ENCODE measurements around the gene FCGR1A.
A peak's percentile ranks its signal among the peaks of the same experiment; 100 is the strongest.
"Not testable (repeated sequence)": the region's sequence is repeated elsewhere in the genome, so short reads cannot be mapped to it uniquely, and the experiment has no call there.

The FCGR1A gene

GRCh38 chr1:149782600-149782999, at the start of gene FCGR1A:
Gene FCGR1A, plus strand, starts transcription at chr1:149782694. Its CDS starts 50 bp downstream, at chr1:149782744.
- DNase-seq = not testable (repeated sequence)
- peak; percentile 72 for ATAC-seq

- ATAC-seq, DNase-seq: not testable (repeated sequence)
Measured at GRCh38 chr1:149732781-149733180, 49.7 kb upstream of the FCGR1A start.

GRCh38 chr1:149734692-149735091, 47.8 kb upstream of the FCGR1A start:
- not testable (repeated sequence) for ATAC-seq, DNase-seq

- DNase-seq (peak; percentile 38), ATAC-seq (peak; percentile 73)
Measured at GRCh38 chr1:149740148-149740581, 42.3 kb upstream of the FCGR1A start.

- ATAC-seq = not testable (repeated sequence)
Measured at GRCh38 chr1:149740590-149741230, 41.8 kb upstream of the FCGR1A start.

GRCh38 chr1:149741914-149742313, 40.6 kb upstream of the FCGR1A start:
- not testable (repeated sequence) for ATAC-seq, DNase-seq

More at GRCh38 chr1:149740590-149741230, 41.8 kb upstream of the FCGR1A start:
- DNase-seq = not testable (repeated sequence)

GRCh38 chr1:149746463-149747356, 35.8 kb upstream of the FCGR1A start:
- DNase-seq, ATAC-seq: not testable (repeated sequence)

GRCh38 chr1:149747359-149748143, 34.9 kb upstream of the FCGR1A start:
- not testable (repeated sequence) for DNase-seq
- ATAC-seq = peak; percentile 57

GRCh38 chr1:149748144-149748500, 34.4 kb upstream of the FCGR1A start:
- not testable (repeated sequence) for DNase-seq

GRCh38 chr1:149750562-149750961, 31.9 kb upstream of the FCGR1A start:
- ATAC-seq, DNase-seq: not testable (repeated sequence)

More at GRCh38 chr1:149748144-149748500, 34.4 kb upstream of the FCGR1A start:
- ATAC-seq = not testable (repeated sequence)

GRCh38 chr1:149752186-149752585, 30.3 kb upstream of the FCGR1A start:
- not testable (repeated sequence) for ATAC-seq, DNase-seq

- DNase-seq, ATAC-seq: not testable (repeated sequence)
Measured at GRCh38 chr1:149753466-149753865, 29.0 kb upstream of the FCGR1A start.

GRCh38 chr1:149755294-149755693, 27.2 kb upstream of the FCGR1A start:
- not testable (repeated sequence) for ATAC-seq, DNase-seq

- ATAC-seq, DNase-seq: not testable (repeated sequence)
Measured at GRCh38 chr1:149762294-149762693, 20.2 kb upstream of the FCGR1A start.

GRCh38 chr1:149764087-149764800, 18.2 kb upstream of the FCGR1A start:
- ATAC-seq = not testable (repeated sequence)

GRCh38 chr1:149766241-149766640, 16.3 kb upstream of the FCGR1A start:
- not testable (repeated sequence) for ATAC-seq, DNase-seq

More at GRCh38 chr1:149764087-149764800, 18.2 kb upstream of the FCGR1A start:
- not testable (repeated sequence) for DNase-seq

- DNase-seq, ATAC-seq: not testable (repeated sequence)
Measured at GRCh38 chr1:149769216-149769615, 13.3 kb upstream of the FCGR1A start.

- ATAC-seq, DNase-seq: not testable (repeated sequence)
Measured at GRCh38 chr1:149770661-149771060, 11.8 kb upstream of the FCGR1A start.

GRCh38 chr1:149771653-149772425, 10.7 kb upstream of the FCGR1A start:
- ATAC-seq = peak; percentile 98
- not testable (repeated sequence) for DNase-seq

GRCh38 chr1:149775510-149776147, 6.9 kb upstream of the FCGR1A start:
- not testable (repeated sequence) for DNase-seq, ATAC-seq
